SK-N-SH (cell line): Measurements from ENCODE around the gene ATP5F1D.

Source experiments
- ELF1 ChIP-seq: IDR thresholded peaks from 2 replicates; pipeline ENCODE4 v1.4.0; 2012
- EP300 ChIP-seq, 2 experiments: IDR thresholded peaks; 2 replicates each; pipeline versions ENCODE4 v1.4.0 to v1.6.1; 2012; ENCODE audit warnings: borderline replicate concordance in 1 of 2, low read depth in 1 of 2, low read length in 1 of 2
- MAX ChIP-seq: IDR thresholded peaks from 2 replicates; pipeline ENCODE4 v1.4.0; 2012; ENCODE audit warnings: low read depth
- MXI1 ChIP-seq: IDR thresholded peaks from 2 replicates; pipeline ENCODE4 v1.6.1; 2012; ENCODE audit warnings: mild to moderate bottlenecking, low read depth, low read length, improper control_type of control experiment
- POLR2AphosphoS5 ChIP-seq: IDR thresholded peaks from 2 replicates; pipeline ENCODE4 v1.6.1; 2012; ENCODE audit warnings: low read depth, low read length
- SIN3A ChIP-seq: IDR thresholded peaks from 2 replicates; pipeline ENCODE4 v1.6.1; 2012; ENCODE audit warnings: low read depth, mild to moderate bottlenecking, low read length, moderate library complexity, borderline replicate concordance
- TAF1 ChIP-seq: IDR thresholded peaks from 2 replicates; pipeline ENCODE4 v1.6.1; 2012; ENCODE audit warnings: low read depth, mild to moderate bottlenecking, low read length, moderate library complexity, borderline replicate concordance
- TF ChIP-seq, protein P1 (sequence below): fragments of 200-600 bp; sonication (generic); IDR thresholded peaks from 2 replicates; pipeline ENCODE4 v1.6.1; 2017; ENCODE audit warnings: antibody characterized with exemption, mild to moderate bottlenecking, moderate library complexity

GRCh38 chr19:1252821-1253513 lies 11.4 kb downstream of the ATP5F1D start:
- TF ChIP-seq EP300 (IDR thresholded peaks at IDR 0.05; ENCODE audit: borderline replicate concordance in 1 of 2, low read depth in 1 of 2, low read length in 1 of 2) (peak in 1 of 2 experiments; percentile 7; a peak in 1 of 4 replicates), POLR2AphosphoS5 (no peak), SIN3A (no peak), TAF1 (no peak), MAX (peak; percentile 16), ELF1 (peak; percentile 49), MXI1 (no peak)
- TF ChIP-seq, protein P1, sequence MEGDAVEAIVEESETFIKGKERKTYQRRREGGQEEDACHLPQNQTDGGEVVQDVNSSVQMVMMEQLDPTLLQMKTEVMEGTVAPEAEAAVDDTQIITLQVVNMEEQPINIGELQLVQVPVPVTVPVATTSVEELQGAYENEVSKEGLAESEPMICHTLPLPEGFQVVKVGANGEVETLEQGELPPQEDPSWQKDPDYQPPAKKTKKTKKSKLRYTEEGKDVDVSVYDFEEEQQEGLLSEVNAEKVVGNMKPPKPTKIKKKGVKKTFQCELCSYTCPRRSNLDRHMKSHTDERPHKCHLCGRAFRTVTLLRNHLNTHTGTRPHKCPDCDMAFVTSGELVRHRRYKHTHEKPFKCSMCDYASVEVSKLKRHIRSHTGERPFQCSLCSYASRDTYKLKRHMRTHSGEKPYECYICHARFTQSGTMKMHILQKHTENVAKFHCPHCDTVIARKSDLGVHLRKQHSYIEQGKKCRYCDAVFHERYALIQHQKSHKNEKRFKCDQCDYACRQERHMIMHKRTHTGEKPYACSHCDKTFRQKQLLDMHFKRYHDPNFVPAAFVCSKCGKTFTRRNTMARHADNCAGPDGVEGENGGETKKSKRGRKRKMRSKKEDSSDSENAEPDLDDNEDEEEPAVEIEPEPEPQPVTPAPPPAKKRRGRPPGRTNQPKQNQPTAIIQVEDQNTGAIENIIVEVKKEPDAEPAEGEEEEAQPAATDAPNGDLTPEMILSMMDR = peak; percentile 24
